ENCODE measurements around the gene LAMA2.

Gene LAMA2

DNA sequence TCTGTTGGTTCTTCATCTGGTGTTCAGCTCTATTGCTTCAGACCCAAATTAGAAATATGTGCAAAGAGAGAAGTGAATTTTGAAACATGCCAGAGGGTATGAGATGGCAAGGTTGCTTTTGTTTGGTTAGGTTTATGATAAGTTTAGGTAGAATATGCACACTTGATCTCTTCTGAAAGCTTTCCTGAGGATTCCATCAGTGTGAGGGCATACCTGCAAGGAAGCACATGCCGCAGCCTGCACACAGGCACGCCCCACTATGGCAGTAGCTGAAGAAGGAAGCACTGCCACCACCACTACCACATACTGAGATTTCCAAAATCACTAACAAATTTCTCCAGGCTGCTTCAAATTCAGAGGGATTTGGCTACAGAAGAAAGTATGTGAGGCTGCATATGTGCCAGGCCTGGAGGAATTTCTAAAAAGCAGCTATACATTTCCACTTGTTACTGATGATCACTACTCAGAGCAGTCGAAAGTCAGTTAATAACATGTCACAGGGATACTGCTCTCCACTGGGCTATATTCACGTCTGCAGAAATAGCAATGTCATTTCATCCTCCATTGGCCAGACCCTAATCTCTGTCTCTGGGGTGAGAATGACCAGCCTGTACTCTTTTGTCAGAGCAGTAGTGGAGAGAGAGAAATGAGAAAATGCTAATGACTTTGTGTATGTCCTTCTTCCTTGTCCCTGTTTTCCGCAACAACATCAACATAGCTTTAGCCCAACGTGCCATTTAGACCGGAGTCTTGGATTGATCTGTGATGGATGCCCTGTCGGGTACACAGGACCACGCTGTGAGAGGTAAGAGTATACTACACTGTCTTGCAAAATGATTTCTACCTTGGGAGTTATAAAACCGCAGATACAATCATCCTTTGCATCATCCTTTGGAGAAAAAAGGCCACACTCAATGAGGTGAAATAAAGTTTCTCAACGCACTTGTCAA is 396.7 kb downstream of the LAMA2 start:
- H3K4me3 ChIP-seq, result no peak overlapping the region
- no peaks in the 10 kb centered on the region for H3K36me3 ChIP-seq (ENCODE audit: insufficient read depth, low read length)
- TF ChIP-seq POLR2AphosphoS5 (IDR thresholded peaks at IDR 0.05; ENCODE audit: borderline replicate concordance, low read depth, low read length) (no peak), FOXP2 (optimal IDR thresholded peaks at IDR 0.05; ENCODE audit: control extremely low read depth, extremely low read length, insufficient read depth) (no peak), EZH2 (IDR thresholded peaks at IDR 0.05) (no peak)
- H3K9me3 ChIP-seq (ENCODE audit: low read depth, low read length), result no peaks in the 10 kb centered on the region
- H3K27ac ChIP-seq, result no peak overlapping the region
- DNase-seq (ENCODE audit: low read depth, low spot score), result no peak
- no peak overlapping the region for H3K9ac ChIP-seq (ENCODE audit: insufficient read length)

DNA sequence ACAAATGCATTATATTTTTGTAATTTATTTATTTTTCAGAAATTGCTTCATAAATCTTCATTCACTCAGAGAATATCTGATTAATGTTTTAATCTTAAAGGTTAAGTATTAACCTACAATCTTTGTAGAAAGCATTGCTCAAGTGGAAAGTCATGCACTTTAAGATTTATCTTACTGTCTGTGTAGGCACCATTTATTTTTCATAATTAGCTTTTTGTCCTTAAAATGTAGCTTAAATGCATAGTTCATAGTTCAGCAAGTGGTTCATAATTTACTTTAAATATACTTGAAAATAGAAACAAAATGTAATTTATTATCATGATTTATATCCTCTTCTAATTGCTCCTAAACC is 397.3 kb downstream of the LAMA2 start:
- H3K9me3 ChIP-seq (ENCODE audit: low read depth, low read length), result no peaks in the 10 kb centered on the region
- no peaks in the 10 kb centered on the region for H3K36me3 ChIP-seq (ENCODE audit: insufficient read depth, low read length)
- H3K27ac ChIP-seq, result no peak overlapping the region
- no peak for DNase-seq (ENCODE audit: low read depth, low spot score)
- TF ChIP-seq POLR2AphosphoS5 (IDR thresholded peaks at IDR 0.05; ENCODE audit: borderline replicate concordance, low read depth, low read length) (no peak), EZH2 (IDR thresholded peaks at IDR 0.05) (no peak), FOXP2 (optimal IDR thresholded peaks at IDR 0.05; ENCODE audit: control extremely low read depth, extremely low read length, insufficient read depth) (no peak)
- no peak overlapping the region for H3K9ac ChIP-seq (ENCODE audit: insufficient read length)
- H3K4me3 ChIP-seq, result no peak overlapping the region

DNA sequence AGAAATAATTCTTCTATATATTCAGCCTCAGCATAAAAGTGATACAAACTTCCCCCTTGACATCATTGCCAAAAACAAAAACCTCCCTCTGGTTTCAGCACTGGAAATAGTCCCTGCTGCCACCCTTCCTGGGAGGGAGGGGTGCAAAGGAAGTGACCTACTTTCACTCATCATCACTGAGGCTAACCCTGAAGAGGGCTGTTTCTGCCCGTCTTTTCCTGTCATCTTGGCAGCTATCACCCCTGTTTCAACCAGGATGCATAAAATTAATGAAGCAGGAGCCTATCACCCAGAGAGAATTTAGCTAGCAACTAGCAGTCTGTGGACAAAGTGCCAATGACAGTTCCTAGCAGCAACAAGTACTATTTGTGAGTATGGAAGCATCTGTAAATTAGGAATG is 397.8 kb downstream of the LAMA2 start:
- DNase-seq (ENCODE audit: low read depth, low spot score), result no peak
- TF ChIP-seq FOXP2 (optimal IDR thresholded peaks at IDR 0.05; ENCODE audit: control extremely low read depth, extremely low read length, insufficient read depth) (no peak), EZH2 (IDR thresholded peaks at IDR 0.05) (no peak), POLR2AphosphoS5 (IDR thresholded peaks at IDR 0.05; ENCODE audit: borderline replicate concordance, low read depth, low read length) (no peak)
- H3K27ac ChIP-seq, result no peak overlapping the region
- H3K9me3 ChIP-seq (ENCODE audit: low read depth, low read length), result no peaks in the 10 kb centered on the region
- no peaks in the 10 kb centered on the region for H3K36me3 ChIP-seq (ENCODE audit: insufficient read depth, low read length)
- no peak overlapping the region for H3K9ac ChIP-seq (ENCODE audit: insufficient read length)
- no peak overlapping the region for H3K4me3 ChIP-seq

DNA sequence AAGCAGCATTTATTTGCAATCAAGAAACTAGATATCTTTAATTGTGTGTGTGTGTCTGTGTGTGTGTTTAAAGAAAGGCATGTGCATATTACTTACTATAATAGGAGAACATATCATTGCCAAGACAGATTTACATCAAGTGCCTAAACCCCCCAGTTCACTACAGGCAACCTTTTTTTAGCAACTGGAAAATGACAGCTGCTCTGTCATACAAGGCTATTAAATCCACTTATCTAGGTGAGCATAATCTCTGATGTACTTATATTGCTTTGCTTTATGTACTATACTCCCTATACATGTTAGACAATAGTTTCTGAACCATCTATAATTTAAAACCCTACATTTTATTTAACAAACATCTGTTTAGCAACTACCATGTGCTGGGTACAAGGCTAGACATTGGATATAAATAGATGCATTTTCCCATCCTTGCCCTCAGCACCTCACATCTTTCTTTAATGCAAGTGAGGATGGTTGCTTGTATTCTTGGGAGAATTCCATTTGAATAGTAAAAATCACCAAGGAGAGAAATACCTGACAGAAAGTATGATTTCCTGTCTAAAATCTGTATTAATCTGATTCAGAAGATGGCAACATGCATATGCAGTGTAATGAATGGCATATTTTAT is 398.3 kb downstream of the LAMA2 start:
- no peak for DNase-seq (ENCODE audit: low read depth, low spot score)
- H3K27ac ChIP-seq, result no peak overlapping the region
- H3K4me3 ChIP-seq, result no peak overlapping the region
- no peaks in the 10 kb centered on the region for H3K9me3 ChIP-seq (ENCODE audit: low read depth, low read length)
- H3K9ac ChIP-seq (ENCODE audit: insufficient read length), result no peak overlapping the region
- TF ChIP-seq POLR2AphosphoS5 (IDR thresholded peaks at IDR 0.05; ENCODE audit: borderline replicate concordance, low read depth, low read length), result no peak
- no peak for TF ChIP-seq FOXP2 (optimal IDR thresholded peaks at IDR 0.05; ENCODE audit: control extremely low read depth, extremely low read length, insufficient read depth)
- no peak for TF ChIP-seq EZH2 (IDR thresholded peaks at IDR 0.05)
- no peaks in the 10 kb centered on the region for H3K36me3 ChIP-seq (ENCODE audit: insufficient read depth, low read length)

- H3K9me3 ChIP-seq (ENCODE audit: low read depth, low read length), result no peaks in the 10 kb centered on the region
- H3K27ac ChIP-seq, result no peak overlapping the region
- TF ChIP-seq EZH2 (IDR thresholded peaks at IDR 0.05) (no peak), FOXP2 (optimal IDR thresholded peaks at IDR 0.05; ENCODE audit: control extremely low read depth, extremely low read length, insufficient read depth) (no peak), POLR2AphosphoS5 (IDR thresholded peaks at IDR 0.05; ENCODE audit: borderline replicate concordance, low read depth, low read length) (no peak)
- DNase-seq (ENCODE audit: low read depth, low spot score), result no peak
- no peak overlapping the region for H3K9ac ChIP-seq (ENCODE audit: insufficient read length)
- H3K36me3 ChIP-seq (ENCODE audit: insufficient read depth, low read length), result no peaks in the 10 kb centered on the region
- H3K4me3 ChIP-seq, result no peak overlapping the region
Observed at GRCh38 chr6:129282019-129282418, 399.1 kb downstream of the LAMA2 start.

- no peak for TF ChIP-seq EZH2 (IDR thresholded peaks at IDR 0.05)
- TF ChIP-seq POLR2AphosphoS5 (IDR thresholded peaks at IDR 0.05; ENCODE audit: borderline replicate concordance, low read depth, low read length), result no peak
- TF ChIP-seq FOXP2 (optimal IDR thresholded peaks at IDR 0.05; ENCODE audit: control extremely low read depth, extremely low read length, insufficient read depth), result no peak
- H3K36me3 ChIP-seq (ENCODE audit: insufficient read depth, low read length), result no peaks in the 10 kb centered on the region
- no peak for DNase-seq (ENCODE audit: low read depth, low spot score)
- no peak overlapping the region for H3K9ac ChIP-seq (ENCODE audit: insufficient read length)
- H3K9me3 ChIP-seq (ENCODE audit: low read depth, low read length), result no peaks in the 10 kb centered on the region
- no peak overlapping the region for H3K27ac ChIP-seq
- no peak overlapping the region for H3K4me3 ChIP-seq
Observed at GRCh38 chr6:129284225-129284624, 401.3 kb downstream of the LAMA2 start.

DNA sequence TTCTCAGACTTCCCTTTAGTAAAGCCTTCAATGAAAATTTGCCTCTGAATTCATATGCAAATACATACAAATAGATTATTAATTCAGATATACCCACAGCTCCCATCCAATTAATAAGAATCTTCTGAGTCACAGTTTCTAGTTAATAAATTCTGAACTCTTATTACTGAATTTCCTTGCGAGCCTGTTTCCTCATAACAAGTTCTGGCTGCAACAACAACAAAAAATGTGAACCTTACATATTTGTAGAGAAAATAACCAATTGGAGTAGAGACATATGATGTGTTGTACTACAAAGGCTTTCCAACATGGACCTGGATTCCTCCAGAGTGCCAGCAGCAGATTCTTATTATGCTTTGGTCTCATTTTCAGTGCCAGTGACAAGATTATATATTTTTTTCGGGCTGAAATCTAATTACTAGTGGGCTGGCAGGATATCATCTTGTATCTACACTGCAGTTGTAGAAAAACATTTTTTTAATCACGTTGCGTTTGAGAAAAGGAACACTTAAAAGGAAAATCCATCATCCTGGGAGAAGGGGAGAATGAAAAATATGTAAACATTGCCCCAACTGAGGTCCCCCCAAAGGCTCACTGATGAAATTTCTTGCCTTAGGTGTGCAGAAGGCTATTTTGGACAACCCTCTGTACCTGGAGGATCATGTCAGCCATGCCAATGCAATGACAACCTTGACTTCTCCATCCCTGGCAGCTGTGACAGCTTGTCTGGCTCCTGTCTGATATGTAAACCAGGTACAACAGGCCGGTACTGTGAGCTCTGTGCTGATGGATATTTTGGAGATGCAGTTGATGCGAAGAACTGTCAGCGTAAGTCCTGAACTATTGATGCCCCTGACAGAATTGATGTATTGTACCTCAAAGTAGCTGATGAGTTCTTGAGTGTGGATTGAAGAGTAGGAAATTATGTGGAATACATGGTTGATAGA is 404.6 kb downstream of the LAMA2 start:
- TF ChIP-seq FOXP2 (optimal IDR thresholded peaks at IDR 0.05; ENCODE audit: control extremely low read depth, extremely low read length, insufficient read depth), result no peak
- no peak for TF ChIP-seq POLR2AphosphoS5 (IDR thresholded peaks at IDR 0.05; ENCODE audit: borderline replicate concordance, low read depth, low read length)
- no peak for TF ChIP-seq EZH2 (IDR thresholded peaks at IDR 0.05)
- Histone ChIP-seq H3K9me3 (ENCODE audit: low read depth, low read length) (no peaks in the 10 kb centered on the region), H3K27ac (no peak overlapping the region), H3K36me3 (ENCODE audit: insufficient read depth, low read length) (no peaks in the 10 kb centered on the region), H3K4me3 (no peak overlapping the region), H3K9ac (ENCODE audit: insufficient read length) (no peak overlapping the region)
- no peak for DNase-seq (ENCODE audit: low read depth, low spot score)

DNA sequence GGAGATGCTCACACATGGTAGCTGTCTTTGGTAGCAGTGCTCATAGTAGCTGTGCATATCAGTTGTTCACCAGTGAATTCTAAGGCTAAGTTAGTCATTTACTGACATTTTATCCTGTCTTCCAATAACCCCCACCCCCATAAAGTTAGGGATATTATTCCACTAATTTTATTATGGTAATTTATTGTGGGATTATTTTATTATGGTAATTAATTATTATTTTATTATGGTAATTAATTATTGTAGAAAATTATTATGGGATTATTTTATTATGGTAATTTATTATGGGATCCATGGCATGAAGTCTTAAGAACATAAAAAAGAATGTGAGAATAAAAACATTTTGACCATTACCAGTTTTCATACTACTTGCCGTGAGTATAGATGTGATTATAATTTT is 406.5 kb downstream of the LAMA2 start:
- H3K27ac ChIP-seq, result no peak overlapping the region
- H3K9me3 ChIP-seq (ENCODE audit: low read depth, low read length), result 0 out of 2 replicates have a peak, but pooled peaks cover 2% of the 10 kb centered on the region
- TF ChIP-seq FOXP2 (optimal IDR thresholded peaks at IDR 0.05; ENCODE audit: control extremely low read depth, extremely low read length, insufficient read depth) (no peak), POLR2AphosphoS5 (IDR thresholded peaks at IDR 0.05; ENCODE audit: borderline replicate concordance, low read depth, low read length) (no peak), EZH2 (IDR thresholded peaks at IDR 0.05) (no peak)
- H3K36me3 ChIP-seq (ENCODE audit: insufficient read depth, low read length), result no peaks in the 10 kb centered on the region
- DNase-seq (ENCODE audit: low read depth, low spot score), result no peak
- H3K4me3 ChIP-seq, result no peak overlapping the region
- no peak overlapping the region for H3K9ac ChIP-seq (ENCODE audit: insufficient read length)

Measured in SK-N-MC (cell line).